Measurements from ENCODE around the gene WHRN.

WHRN gene

DNA sequence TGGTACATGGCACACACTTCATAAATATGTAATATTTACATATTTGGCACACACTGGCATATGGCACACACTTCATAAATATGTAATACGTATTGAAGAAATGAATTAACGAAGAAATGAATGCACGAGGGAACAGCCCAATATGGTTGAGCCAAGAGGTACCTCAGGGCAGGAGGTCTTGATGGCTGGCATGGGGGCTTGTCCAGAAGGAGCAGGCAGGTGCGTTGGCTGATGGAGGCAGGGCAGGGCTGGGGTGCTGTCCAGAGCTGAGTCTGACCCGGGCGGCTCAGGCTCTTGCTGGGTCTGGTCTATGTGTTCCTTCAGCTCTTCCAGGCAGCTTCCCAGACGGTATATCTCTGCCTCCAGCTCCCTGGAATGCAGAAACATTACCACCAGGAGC is 143.7 kb downstream of the WHRN start:
- H3K36me3 ChIP-seq (ENCODE audit: control insufficient read depth, insufficient read depth, low read length) = peaks cover 62% of the 10 kb centered on the region

DNA sequence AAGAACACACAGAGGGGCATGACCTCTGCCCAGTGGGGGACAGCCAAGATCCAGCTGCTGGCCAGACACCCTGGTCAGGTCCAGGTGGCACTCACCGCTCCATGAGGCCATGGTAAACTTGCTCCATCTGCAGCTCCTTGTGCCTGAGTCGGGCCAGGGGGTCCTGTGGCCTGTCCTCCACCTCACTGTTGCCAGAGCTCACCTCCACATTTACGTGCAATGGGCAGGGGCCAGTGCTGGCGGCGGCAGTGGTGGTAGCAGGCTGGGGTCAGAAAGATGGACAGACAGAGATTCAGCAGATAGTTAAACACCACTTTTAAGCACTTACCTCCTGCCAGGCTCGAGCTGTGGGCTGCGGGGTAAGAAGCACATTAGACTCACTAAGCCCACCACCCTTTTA is 145.5 kb downstream of the WHRN start:
- H3K27me3 ChIP-seq (ENCODE audit: control insufficient read depth, insufficient read depth, low read length) = no peaks in the 10 kb centered on the region
- no peaks in the 10 kb centered on the region for H3K4me1 ChIP-seq (ENCODE audit: control insufficient read depth, insufficient read depth, low read length)
- H3K9ac ChIP-seq (ENCODE audit: low read length) = no peak overlapping the region
- peaks cover 68% of the 10 kb centered on the region for H3K36me3 ChIP-seq (ENCODE audit: control insufficient read depth, insufficient read depth, low read length)
- H3K4me3 ChIP-seq (ENCODE audit: low read length) = no peak overlapping the region
- no peak overlapping the region for H3K27ac ChIP-seq (ENCODE audit: low read depth, low read length)

More for the DNA sequence above, 143.7 kb downstream of the WHRN start:
- no peak overlapping the region for H3K9ac ChIP-seq (ENCODE audit: low read length)
- H3K4me1 ChIP-seq (ENCODE audit: control insufficient read depth, insufficient read depth, low read length) = no peaks in the 10 kb centered on the region
- H3K27ac ChIP-seq (ENCODE audit: low read depth, low read length) = no peak overlapping the region
- H3K27me3 ChIP-seq (ENCODE audit: control insufficient read depth, insufficient read depth, low read length) = no peaks in the 10 kb centered on the region
- no peak overlapping the region for H3K4me3 ChIP-seq (ENCODE audit: low read length)

DNA sequence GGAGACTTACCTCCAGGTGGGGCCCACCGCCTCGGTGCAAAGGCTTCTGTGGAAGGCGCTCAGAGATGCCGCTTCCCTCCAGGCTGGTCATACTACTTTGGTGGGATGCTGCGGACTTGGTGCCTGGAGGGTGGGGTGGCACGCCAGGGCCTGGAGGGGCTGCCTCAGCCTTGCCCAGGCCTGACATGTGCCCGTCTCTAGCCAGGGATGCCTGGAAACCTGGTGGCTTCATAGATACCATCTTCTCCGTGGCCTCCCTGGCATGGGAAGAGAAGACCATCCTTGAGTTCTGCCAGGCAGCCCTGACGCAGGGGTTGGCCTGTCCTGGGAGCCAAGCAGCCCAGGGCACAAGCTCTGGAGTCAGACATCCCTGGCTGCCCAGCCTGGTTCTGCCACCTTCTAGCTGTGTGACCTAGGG is 147.4 kb downstream of the WHRN start:
- H3K4me3 ChIP-seq (ENCODE audit: low read length) = no peak overlapping the region
- no peak overlapping the region for H3K27ac ChIP-seq (ENCODE audit: low read depth, low read length)
- H3K4me1 ChIP-seq (ENCODE audit: control insufficient read depth, insufficient read depth, low read length) = no peaks in the 10 kb centered on the region
- H3K9ac ChIP-seq (ENCODE audit: low read length) = no peak overlapping the region
- H3K36me3 ChIP-seq (ENCODE audit: control insufficient read depth, insufficient read depth, low read length) = peaks cover 61% of the 10 kb centered on the region
- no peaks in the 10 kb centered on the region for H3K27me3 ChIP-seq (ENCODE audit: control insufficient read depth, insufficient read depth, low read length)

DNA sequence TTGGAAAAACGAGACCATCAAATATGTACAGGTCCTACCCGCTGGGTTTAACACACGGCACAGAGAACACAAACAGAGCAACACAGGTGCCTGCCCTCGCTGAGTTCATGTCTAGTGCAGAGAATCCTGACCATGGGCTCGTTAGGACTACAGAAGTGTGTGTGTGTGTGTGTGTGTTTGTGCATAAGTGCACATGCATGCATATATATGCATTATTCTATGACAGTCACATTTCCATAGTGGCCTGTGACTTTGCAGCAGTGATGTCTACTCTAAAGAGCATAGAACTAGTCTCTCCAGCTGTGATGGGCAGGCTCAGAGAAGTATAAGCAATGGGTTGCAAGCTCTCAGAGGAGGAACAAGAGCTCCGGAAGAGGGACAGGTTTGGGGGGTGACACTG is 147.9 kb downstream of the WHRN start:
- Histone ChIP-seq H3K27ac (ENCODE audit: low read depth, low read length) (no peak overlapping the region), H3K9ac (ENCODE audit: low read length) (no peak overlapping the region), H3K4me3 (ENCODE audit: low read length) (no peak overlapping the region), H3K4me1 (ENCODE audit: control insufficient read depth, insufficient read depth, low read length) (no peaks in the 10 kb centered on the region), H3K36me3 (ENCODE audit: control insufficient read depth, insufficient read depth, low read length) (peaks cover 57% of the 10 kb centered on the region), H3K27me3 (ENCODE audit: control insufficient read depth, insufficient read depth, low read length) (no peaks in the 10 kb centered on the region)

DNA sequence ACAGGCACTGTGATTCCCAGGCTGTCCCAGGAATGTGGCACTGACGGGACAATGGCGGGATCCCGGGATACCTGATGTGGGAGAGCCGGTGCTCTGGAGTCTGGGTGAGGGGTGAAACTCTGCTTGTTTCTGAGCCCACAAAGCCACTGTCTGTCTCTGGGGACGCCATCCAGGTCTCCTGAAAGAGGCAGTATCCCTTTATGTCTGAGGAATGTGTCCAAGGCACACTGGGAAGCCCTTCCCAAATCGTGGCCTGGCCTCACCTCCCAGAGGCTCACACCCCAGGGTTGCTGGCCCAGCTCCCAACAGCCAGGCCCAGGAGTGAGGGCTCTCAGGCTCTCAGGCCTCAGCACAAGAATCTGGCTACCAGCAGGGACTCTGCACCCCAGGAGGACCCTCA is 148.5 kb downstream of the WHRN start:
- Histone ChIP-seq H3K36me3 (ENCODE audit: control insufficient read depth, insufficient read depth, low read length) (peaks cover 52% of the 10 kb centered on the region), H3K4me1 (ENCODE audit: control insufficient read depth, insufficient read depth, low read length) (no peaks in the 10 kb centered on the region), H3K9ac (ENCODE audit: low read length) (no peak overlapping the region), H3K27ac (ENCODE audit: low read depth, low read length) (no peak overlapping the region), H3K27me3 (ENCODE audit: control insufficient read depth, insufficient read depth, low read length) (no peaks in the 10 kb centered on the region), H3K4me3 (ENCODE audit: low read length) (no peak overlapping the region)

DNA sequence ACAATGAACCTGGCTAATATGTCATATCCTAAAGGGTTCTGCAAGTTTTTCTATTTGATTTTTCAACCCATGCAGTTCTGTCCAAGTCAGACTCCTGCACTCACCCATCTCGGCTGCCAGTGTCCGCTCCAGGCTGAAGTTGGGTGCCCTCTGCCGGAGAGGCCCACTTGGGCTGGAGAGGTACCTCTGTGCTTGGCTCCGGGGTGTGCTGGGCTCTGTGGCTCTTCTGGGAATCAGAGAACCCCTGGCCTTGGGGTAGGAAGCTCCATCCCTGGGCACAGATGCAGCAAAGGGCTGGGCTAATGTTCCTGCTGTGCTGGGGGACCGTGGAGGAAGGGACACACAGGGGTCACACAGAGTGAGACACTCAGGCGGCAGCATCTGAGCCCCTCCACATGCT is 149.5 kb downstream of the WHRN start:
- Histone ChIP-seq H3K36me3 (ENCODE audit: control insufficient read depth, insufficient read depth, low read length) (peaks cover 46% of the 10 kb centered on the region), H3K27me3 (ENCODE audit: control insufficient read depth, insufficient read depth, low read length) (no peaks in the 10 kb centered on the region), H3K4me1 (ENCODE audit: control insufficient read depth, insufficient read depth, low read length) (no peaks in the 10 kb centered on the region), H3K27ac (ENCODE audit: low read depth, low read length) (no peak overlapping the region), H3K9ac (ENCODE audit: low read length) (no peak overlapping the region), H3K4me3 (ENCODE audit: low read length) (no peak overlapping the region)
